ENCODE results near the gene CDK16. TPM values are rescaled to one million over a fixed set of nuclear protein-coding genes. Genes with fewer than 3 reads are reported as not detected.

CDK16 gene
- total RNA-seq, 4 donors from 2014 or later = 118 to 188 (median 154) TPM

DNA sequence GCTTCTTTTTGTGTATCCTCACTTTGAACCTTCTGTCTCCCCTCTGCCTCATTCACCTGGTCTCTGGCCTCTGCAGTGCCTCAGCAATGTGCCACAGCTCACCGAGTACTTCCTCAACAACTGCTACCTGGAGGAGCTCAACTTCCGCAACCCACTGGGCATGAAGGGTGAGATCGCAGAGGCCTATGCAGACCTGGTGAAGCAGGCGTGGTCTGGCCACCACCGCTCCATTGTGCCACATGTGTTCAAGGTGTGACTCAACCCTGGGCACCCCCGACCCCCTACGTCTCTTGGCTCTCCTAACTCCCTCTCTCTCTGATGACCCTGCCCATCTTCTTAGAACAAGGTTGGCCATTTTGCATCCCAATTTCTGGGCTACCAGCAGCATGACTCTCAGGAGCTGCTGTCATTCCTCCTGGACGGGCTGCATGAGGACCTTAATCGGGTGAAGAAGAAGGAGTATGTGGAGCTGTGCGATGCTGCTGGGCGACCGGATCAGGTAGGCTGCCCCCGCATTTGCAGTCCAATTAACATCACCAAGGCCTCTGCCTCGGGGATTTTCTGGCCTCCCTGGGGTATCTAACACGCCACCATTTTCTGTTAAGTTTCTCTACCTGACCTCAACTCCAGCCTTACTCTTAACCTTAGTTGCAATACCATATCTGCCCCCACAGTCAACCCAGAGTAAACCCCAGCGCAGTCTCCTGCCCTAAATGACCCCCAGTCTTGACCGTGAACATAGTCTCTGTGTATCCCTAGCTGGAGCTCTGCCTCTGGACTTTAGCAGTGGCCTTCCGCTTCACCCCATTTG, 22.9 kb downstream of the CDK16 start:
- Histone ChIP-seq H3K27me3 (no peaks in the 10 kb centered on the region), H3K9me3 (no peaks in the 10 kb centered on the region), H3K4me1 (no peaks in the 10 kb centered on the region), H3K4me3 (no peak overlapping the region), H3K27ac (no peak overlapping the region), H3K36me3 (peaks cover 0 to 32% (median 0%) of the 10 kb centered on the region in 3 donors)
- TF ChIP-seq POLR2A (IDR thresholded peaks at IDR 0.05) = no peak
- no peak for TF ChIP-seq CTCF (IDR thresholded peaks at IDR 0.05)
- DNase-seq = peak in 1 of 3 donors; percentile 41

DNA sequence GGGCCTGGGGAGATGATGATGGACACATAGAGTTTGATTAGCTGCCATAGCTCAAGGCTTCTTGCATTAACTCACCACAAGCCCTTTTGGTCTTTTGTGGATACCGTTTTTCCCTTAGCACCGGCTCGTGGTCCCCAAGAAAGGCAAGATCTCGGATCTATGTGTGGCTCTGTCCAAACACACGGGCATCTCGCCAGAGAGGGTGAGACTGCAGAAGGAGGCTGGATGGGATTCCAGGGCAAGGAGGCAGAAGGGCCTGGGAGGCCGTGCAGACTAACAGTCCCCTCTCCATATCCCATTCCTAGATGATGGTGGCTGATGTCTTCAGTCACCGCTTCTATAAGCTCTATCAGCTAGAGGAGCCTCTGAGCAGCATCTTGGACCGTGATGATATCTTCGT, 23.8 kb downstream of the CDK16 start:
- no peak for TF ChIP-seq POLR2A (IDR thresholded peaks at IDR 0.05)
- TF ChIP-seq CTCF (IDR thresholded peaks at IDR 0.05) = no peak
- Histone ChIP-seq H3K27ac (no peak overlapping the region), H3K36me3 (peaks cover 0 to 32% (median 0%) of the 10 kb centered on the region in 3 donors), H3K4me3 (no peak overlapping the region), H3K27me3 (no peaks in the 10 kb centered on the region), H3K4me1 (no peaks in the 10 kb centered on the region), H3K9me3 (no peaks in the 10 kb centered on the region)
- peak in 1 of 3 donors; percentile 19 for DNase-seq

GRCh38 chrX:47243351-47243750, 24.9 kb downstream of the CDK16 start:
- Histone ChIP-seq H3K4me1 (no peaks in the 10 kb centered on the region), H3K4me3 (no peak overlapping the region), H3K9me3 (no peaks in the 10 kb centered on the region), H3K27ac (no peak overlapping the region), H3K27me3 (no peaks in the 10 kb centered on the region), H3K36me3 (peaks cover 0 to 32% (median 0%) of the 10 kb centered on the region in 3 donors)
- DNase-seq = peak in 1 of 3 donors; percentile 36
- no peak for TF ChIP-seq CTCF (IDR thresholded peaks at IDR 0.05)
- TF ChIP-seq POLR2A (IDR thresholded peaks at IDR 0.05) = no peak

- no peak for TF ChIP-seq CTCF (IDR thresholded peaks at IDR 0.05)
- TF ChIP-seq POLR2A (IDR thresholded peaks at IDR 0.05) = no peak
- Histone ChIP-seq H3K36me3 (peaks cover 0 to 32% (median 0%) of the 10 kb centered on the region in 3 donors), H3K9me3 (no peaks in the 10 kb centered on the region), H3K27me3 (no peaks in the 10 kb centered on the region), H3K4me1 (no peaks in the 10 kb centered on the region), H3K27ac (no peak overlapping the region), H3K4me3 (no peak overlapping the region)
- peak in 1 of 3 donors; percentile 22 for DNase-seq
Observed at GRCh38 chrX:47244676-47245075, 26.2 kb downstream of the CDK16 start.

GRCh38 chrX:47245156-47245555, 26.7 kb downstream of the CDK16 start:
- no peak overlapping the region for H3K27ac ChIP-seq
- DNase-seq = peak in 1 of 3 donors; percentile 24

More at GRCh38 chrX:47245156-47245555, 26.7 kb downstream of the CDK16 start:
- TF ChIP-seq POLR2A (IDR thresholded peaks at IDR 0.05) (no peak), CTCF (IDR thresholded peaks at IDR 0.05) (no peak)
- Histone ChIP-seq H3K9me3 (no peaks in the 10 kb centered on the region), H3K4me1 (no peaks in the 10 kb centered on the region), H3K4me3 (no peak overlapping the region), H3K36me3 (peaks cover 0 to 32% (median 0%) of the 10 kb centered on the region in 3 donors), H3K27me3 (no peaks in the 10 kb centered on the region)
